Stimulated activated CD8-positive, alpha-beta memory T cell treated with anti-CD3 and anti-CD28 coated beads, Interleukin-4, amount 100 ng/mL, for 4 hours (primary cell): ENCODE results near the gene MICAL2.

Experiments
- DNase-seq, 2 donors: peaks; one replicate each; pipeline ENCODE4 v3.0.0-alpha.2; 2020; ENCODE audit warnings: low read depth in 2 of 2, low spot score in 1 of 2

MICAL2 gene

DNA sequence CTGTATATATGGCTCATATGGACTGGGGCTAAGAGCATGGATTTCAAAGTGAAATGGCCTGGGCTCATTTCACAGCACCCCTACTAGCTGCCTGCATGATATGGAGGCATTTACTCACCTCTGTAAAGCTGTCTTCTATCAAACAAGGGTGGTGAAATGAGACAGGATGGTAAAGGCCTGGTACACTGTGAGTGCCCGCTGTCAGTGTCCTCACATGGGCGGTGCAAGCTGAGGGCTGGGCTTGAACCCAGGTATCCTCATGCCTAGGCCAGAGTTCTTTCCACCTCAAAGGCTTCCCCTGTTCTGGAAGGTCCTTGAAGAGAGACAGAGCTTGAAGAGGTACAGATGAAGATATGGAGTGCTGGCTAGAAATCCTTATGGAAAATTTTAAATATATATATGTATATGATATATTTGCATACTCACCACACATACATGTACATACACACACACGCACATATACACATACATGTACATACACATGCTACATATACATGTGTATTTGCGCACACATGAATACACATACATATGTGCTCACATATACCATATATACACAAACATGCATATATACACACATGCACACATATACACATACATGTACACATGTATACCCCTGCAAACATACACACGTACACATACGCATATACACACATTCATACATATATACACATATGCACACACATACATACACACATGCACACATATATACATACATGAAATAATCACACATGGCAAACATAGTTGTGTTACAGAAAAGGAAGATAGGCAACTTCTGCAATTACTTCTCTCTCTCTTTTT lies 44.7 kb downstream of the MICAL2 start:
- DNase-seq = no peak

DNA sequence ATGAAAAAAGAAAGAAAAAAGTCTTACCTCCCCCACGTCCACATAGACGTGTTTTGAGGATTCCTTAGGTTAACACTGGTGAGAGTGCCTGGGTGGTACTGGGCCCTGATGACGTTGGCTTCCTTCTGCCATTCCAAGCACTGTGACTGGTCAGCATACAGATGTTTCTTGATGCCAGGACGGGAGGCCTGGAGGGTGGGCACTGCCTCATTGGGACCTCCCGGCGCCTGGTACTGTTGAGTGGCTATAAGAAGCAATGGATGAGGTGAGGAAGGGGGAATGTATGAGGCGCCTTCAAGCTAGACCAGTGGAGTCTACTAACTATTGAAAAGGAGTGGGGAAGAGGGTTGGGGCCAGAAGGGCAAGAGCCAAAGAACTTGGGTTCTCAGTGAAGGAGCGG lies 45.3 kb downstream of the MICAL2 start:
- DNase-seq = no peak

DNA sequence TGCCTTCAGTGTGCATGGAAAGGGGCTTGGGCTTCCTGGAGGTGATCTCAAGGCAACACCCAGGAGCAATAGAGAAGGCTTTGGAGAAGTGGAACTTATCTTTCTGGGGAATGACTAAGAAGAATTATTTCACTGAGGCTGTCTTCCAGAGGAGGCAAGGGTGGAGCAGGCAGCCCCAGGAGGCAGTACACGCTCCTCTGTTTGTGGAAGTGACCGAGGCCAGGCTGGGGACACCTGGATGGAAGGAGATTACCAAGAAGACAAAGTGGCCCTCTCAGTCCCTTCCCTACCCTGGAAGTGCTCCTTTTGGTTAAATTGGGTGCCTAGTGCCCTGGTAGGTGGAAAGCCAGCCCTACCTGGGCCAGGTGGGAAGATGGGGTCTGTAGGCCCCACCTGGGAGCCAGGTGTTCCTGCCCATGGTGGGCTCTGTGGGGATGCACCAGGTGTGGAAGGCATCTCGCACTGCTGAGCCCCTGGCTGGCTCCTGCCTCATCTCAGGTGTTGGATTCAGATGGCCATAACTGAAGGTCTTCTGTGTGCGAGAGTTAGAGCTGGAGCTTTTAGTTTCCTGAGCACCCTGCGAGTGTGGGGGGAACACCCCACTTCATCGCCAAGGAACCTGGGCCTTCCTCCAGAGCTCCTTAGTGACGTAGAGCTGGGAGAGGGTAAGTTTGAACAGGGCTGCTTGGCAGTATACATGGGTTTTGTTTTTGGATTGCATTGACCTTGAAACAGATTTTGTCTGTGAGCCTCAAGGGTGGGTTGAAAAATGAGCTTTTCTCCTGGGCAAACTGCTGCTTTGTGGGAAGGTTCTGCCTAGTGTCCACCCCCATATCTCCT lies 46.1 kb downstream of the MICAL2 start:
- DNase-seq = no peak

DNA sequence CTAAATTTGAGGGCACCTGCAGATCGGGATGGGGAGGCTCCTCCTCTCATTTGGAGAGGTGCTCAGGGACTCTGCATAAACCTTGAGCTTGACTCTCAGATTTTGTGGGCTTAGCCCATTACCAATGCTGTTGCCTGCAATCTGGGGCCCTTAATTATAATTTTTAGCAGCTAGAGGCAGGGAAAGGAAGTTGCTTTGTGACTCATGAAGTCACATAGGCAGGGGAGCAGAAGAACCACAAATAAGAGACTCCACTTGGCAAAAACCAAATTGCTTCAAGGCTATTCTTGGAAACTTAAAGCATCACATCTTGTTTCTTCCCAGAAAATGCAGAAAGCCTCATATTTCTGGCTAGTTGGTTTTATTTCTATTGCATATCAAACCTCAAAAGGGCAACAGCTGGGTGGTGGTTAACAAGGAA lies 46.9 kb downstream of the MICAL2 start:
- DNase-seq = no peak

DNA sequence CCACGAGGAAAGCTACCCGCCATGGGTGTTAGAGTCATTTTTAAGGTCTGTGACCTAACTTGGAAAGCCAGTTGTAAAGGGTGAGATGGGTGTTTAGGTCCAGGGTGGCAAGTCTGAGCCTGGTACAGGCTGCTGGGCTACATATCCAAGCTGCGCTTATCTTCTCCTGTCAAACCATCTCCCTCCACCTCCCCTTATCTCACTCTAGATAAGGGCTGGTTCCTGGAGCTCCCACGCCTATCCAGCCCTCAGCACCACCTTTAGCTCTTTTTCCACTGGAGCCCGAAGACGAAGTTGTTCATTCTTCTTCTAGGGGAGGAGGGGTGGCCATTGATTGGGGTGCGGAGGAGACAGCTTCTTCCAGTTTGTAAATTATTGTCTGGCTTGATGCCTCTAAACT lies 48.5 kb downstream of the MICAL2 start:
- no peak for DNase-seq

DNA sequence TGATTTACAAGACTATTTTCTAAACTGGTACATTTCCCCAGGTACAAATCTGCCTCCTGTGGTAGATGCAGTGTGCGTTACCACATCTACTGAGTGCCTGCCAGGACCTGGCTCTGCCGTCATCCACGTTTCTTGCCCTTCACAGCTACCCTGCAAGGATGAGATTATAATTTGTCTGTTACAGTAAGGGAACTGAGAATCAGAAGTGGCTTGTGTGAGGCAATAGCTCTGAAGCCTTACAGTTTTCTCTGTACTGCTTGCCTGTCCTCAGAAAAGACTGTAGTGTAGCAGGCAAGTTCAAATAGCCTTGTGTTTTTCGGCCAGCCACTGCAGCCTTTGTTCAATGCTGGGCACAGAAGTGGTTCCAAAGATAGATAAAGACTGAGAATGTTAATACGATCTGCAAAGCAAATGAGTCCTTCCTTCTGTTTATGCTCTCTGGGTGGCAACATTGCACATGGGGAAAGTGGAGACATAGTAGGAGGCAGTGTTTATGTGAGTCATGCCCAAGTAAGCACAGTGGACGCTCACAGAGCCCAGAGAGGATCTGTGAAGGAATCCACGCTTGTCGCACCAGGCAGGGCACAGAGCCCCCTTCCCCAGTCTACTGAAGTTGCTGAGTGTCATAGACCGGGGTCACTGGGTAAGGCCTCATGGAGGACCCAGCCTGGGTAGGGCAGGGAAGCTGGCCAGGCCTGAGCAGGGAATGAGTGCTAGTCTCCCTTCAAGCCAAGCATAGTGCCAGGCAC lies 49.1 kb downstream of the MICAL2 start:
- DNase-seq = no peak

DNA sequence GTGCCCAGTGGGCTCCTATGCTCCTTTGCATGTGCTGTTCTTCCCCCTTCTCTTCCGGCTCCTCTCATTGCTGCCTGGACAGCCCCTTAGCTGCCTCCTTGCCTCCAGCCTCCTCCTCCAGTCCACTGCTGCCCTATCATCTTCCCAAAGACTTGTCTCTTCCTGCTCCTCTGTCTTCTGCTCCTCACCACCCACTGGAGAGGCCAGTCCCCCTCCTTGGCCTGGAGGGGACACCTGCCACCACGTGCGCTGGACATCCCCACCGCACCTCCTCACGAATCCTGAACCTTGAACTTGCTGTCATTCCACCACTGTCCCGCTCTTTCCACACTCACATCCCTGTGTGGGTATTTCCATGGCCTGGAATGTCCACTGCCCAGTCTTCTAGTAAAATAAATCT lies 49.8 kb downstream of the MICAL2 start:
- DNase-seq = no peak

DNA sequence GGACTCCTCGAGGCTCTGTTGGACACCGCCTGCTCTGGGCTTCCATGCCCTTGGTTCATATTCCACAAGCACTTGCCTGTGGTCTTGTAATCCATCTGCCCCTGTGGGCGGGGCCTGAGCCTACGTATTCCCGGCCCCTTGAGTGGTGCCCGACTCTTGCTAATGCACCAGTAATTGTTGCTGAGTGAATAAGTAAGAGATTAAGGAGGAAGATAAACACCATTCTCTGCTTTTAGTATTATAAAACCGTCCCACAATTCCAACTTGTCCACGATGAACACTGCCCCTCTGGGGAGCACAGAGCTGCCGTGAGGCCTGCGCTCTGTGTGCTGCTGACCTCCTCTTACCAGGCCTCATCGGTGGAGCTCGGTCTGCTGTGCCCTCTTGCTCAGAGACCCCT lies 50.3 kb downstream of the MICAL2 start:
- no peak for DNase-seq

DNA sequence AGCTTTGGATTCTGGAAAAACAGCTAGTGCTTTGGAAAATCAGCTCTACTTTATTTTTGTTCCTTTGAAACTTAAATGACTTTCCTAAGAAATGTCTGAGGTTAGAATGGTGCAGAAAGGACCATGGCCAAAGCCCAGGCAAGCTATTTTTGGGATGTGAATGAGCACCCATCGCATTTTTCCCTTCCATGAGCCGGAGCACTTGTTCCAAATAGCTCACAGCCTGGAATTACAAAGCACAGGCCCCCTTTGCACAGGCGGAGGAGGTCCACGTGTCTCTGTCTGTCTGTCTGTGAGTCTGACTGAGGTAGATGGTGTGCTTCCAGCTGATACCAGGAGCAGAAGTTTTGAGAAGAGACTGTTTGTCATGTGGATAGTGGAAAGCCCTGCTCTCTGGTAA lies 50.7 kb downstream of the MICAL2 start:
- DNase-seq = no peak

DNA sequence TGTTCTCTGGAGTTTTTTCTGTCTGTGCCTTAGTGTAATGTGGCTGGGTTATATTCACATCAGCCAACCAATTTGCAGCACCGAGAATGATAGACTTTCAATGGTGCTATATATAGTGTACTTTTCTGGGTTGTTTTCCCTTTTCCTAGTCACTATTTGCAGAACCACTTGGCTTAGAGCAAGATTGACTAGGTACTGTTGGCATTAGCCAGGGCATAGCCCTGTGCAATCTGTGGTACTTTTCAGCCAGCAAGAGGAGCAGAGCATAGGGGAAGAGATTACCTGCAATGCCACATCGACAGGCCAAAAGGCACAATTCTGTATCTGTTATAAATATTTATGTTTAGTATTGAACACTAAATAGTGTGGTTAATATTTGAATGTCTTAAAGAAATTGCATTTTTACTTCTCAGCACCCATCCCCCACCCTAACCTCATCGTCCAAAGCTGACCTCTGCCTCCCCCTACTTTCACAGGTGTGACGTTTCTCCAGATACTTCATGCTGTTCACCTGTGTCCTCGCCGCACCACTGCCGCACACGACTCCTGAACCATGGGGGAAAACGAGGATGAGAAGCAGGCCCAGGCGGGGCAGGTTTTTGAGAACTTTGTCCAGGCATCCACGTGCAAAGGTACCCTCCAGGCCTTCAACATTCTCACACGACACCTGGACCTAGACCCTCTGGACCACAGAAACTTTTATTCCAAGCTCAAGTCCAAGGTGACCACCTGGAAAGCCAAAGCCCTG lies 51.4 kb downstream of the MICAL2 start:
- DNase-seq = no peak

DNA sequence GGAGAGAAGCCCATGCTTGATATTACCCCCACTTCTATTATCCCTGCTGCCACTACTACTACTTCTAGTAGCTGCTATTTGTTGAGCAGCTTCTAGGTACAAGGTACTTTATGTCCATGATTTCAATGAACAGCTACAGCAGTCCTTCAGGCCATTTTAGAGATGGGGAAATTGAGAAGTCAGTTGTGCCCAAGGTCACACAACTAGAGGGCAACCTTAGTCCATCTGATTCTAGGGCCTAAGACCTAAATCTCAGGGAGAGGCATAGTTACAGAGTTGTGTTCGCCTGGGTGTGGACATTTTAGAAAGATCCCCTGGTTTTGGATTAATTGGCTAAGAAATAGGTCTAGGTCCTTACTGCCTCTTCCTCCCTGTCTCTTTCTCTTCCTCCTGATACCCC lies 52.3 kb downstream of the MICAL2 start:
- DNase-seq = no peak

DNA sequence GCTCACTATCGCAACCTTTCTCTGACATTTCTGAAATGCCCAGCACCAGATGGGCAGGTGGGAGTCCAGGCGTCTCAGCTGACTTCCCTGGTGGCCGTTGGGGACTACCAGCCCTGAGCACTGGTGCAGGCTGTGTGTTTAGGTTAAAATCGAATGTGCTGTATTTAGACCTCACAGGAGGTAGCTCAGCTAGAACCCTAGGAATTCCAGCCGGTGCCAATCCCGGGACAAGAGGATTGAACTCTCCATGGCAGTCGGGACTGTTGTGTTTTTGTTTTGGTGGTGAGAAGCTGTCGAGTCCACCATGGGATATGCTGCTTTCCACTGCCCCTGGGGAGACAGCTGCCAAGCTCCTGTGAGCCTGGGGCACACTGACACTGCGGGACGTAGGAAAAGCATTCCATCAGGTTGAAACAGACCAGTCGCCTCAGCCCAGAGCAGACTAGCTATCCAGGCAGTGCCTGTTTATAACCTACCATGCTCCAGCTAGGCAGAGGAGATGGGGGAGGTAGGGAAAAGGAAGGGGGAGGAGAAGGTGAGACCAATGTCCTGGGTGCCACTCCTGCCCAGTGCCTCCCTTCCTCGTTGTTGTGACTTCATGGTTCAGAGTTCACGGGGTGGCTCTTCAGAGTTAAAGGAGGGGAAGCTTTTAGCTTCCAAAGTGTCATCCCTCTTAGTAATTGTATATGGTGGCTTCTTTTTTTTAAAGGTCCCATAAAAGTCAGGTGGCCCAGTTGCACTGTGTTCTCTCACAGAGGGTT lies 53.0 kb downstream of the MICAL2 start:
- DNase-seq = no peak

DNA sequence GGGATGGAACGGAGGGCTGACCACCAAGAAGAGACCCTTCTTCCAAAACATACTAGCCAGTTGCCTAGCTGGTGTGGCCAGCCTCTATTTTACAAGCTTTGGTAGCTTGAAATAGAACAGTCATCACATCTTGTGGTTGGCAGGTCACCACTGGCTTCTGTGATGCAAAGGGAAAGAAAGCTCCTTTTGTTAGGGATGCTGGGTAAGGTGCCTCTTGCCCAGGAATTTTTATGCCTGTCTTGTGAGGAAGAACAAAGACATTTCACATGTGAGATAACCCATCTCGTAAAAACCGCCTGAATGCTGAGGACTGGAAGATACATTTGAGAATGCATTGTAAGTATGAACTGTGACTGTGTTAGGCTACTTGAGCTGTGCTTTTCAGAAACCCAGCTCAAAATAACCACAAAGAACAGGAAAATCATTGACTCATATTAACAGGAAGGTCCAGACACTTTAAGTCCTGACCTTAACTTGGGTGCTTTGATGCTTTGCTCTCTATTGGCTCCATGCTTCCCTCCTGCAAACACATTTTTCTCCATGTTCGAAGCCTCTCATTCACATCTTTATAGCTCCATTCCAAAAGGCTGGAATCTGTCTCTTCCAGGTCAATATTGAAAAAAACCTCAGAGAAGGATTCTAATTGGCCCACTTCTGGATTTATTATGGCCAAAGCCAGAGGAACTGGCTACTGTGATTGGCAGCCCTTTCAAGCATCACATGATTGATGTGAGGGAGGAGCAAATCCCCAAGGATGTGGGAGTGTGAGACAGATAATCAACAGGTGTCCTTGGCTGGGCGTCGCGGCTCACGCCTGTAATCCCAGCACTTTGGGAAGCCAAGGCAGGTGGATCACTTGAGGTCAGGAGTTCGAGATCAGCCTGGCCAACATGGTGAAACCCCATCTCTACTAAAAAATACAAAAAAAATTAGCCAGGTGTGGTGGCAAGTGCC lies 53.9 kb downstream of the MICAL2 start:
- no peak for DNase-seq

DNA sequence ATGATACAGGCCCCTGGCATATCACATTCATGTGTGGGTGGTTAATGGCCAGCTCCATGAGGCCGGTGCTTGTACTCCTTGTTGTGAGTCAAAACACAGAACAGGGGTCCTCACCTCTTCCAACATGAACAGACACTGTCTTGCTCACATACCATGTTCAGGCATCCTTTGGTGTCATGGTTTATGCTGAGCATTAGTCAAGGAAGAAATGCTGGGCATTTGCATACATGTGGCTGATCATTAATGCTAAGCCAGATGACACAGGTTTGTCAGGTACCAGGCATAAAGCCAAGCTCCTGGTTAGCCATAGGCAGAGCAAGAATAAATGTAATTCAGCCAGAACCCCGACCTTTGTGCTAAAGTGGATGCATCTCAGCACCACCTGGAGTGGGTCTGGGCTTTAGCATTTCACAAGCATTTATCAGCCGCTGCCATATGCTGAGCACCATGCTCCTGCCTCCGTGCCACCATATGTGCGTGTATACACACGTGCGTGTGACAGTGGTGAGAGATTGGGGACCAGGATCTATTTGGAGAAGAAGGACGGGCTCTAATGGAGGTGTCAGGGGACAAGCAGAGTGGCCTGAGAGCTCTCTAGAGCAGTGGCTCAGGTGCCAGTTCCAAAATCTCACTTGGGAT lies 55.0 kb downstream of the MICAL2 start:
- no peak for DNase-seq

DNA sequence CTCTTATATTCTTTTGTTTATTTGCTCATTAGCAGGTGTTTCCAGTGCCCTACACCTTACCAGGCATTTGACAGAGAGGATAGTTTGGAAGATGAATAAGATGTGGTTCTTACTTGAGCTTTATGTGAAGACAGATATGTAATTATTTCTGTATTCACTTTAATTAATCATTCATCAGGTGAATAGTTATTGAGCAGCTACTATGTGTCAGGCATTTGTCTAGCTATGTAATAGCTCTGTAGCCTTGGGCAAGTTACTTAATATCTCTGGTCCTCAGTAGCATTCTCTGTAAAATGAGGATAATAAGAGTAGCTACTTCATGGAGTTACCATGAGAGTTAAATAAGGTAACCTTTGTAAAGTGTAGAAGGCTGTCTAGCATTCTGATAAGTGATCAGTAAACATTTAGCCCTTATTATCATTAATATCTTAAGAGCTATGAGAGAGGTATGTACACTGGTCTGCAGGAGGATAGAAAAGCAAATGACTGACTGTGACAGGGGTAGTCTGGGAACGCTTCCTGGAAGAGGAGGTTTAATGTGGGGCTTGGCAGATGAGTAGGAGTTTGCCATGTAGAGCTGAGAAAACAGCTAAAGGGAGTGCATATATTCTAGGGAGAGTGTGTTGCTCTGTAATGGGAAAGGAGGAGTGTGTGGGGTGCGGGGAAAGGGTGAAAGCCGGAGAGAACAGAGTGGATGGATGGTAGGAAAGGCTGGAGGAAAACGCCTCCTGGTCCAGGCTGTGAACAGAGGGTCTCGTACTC lies 56.1 kb downstream of the MICAL2 start:
- DNase-seq = no peak

DNA sequence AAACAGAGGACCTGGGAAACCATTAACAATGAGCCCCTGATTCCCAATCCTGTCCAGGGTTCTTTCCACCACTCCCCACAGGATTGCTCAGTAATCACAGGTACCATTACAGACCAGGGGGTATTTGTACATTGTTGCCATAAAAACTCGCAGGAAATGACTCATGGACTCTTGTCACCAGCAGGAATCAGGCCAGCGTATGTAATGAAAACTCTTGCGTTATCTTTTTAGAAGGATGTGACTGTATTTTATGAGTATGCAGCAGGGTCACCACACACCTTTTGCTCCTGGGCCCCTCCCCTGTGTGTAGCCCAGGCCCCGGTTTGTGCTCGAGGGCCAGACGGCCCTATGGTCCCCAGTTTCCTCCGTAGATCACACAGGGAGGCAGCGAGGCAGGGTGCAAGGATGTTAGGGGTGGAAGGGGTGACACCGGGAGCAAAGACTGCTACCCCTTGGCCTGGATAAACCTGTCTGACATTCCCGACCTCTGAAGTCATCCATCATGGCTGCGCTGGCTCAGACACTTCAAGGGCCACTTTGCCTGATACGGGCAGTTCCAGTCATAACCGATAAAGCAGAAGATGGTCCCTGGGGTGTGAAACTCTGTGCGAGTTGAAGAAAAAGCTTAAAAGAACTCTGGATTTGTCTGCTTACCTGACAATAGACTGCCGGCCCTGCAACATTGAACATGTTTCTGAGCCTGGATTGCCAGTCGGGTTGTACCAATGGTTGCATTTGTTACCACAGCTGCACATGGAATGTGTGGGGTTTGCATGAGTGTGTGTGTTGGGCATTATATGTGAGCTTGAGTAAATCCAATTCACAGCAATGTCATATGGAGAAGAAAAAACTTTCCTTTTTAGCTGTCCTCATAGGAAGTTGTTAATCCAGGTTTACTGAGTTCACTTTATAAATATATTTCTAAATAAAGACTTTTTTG lies 56.9 kb downstream of the MICAL2 start:
- no peak for DNase-seq

DNA sequence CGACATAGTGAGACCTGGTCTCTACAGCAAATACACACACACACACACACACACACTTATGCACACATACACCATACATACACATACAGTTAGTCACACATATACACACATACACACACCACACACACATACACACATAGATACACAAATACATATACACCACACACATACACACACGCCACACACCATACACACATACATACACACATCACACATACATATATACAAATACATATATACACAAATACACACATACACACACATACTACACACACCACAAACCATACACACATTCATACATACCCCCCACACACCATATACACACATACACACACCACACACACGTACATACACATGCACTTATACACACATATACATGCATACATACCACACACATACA lies 57.7 kb downstream of the MICAL2 start:
- no peak for DNase-seq
